HL-60/S4 (cell line): ENCODE results near the gene LGALS1.
"Not testable (repeated sequence)": the region's sequence is repeated elsewhere in the genome, so short reads cannot be mapped to it uniquely, and the experiment has no call there.

Experiments used
- in situ Hi-C: fragments of 300-500 bp; cut with MboI; formaldehyde crosslinking; loops from 2 replicates; pipeline ENCODE4 v1.14.3; 2022; ENCODE audit warnings: low sequenced_read_pairs

Gene LGALS1

GRCh38 chr22:37638391-37639069 lies 36.9 kb upstream of the LGALS1 start:
- in situ Hi-C loops: no loop called here

GRCh38 chr22:37639070-37639760 lies 36.2 kb upstream of the LGALS1 start, which contains the start of gene SH3BP1:
SH3BP1 (plus strand) TSS chr22:37639669; CDS start chr22:37639788, 119 bp downstream.
- in situ Hi-C loops: no loop called here

- in situ Hi-C loops: no loop called here
Observed at GRCh38 chr22:37639771-37640590, 35.5 kb upstream of the LGALS1 start.

- in situ Hi-C loops: no loop called here
Observed at GRCh38 chr22:37640591-37641560, 34.6 kb upstream of the LGALS1 start.

GRCh38 chr22:37641561-37641949 lies 33.9 kb upstream of the LGALS1 start:
- in situ Hi-C loops: no loop called here

GRCh38 chr22:37643225-37643847 lies 32.1 kb upstream of the LGALS1 start:
- in situ Hi-C loops: no loop called here

- in situ Hi-C loops: no loop called here
Observed at GRCh38 chr22:37647317-37647716, 28.1 kb upstream of the LGALS1 start.

- in situ Hi-C loops: no loop called here
Observed at GRCh38 chr22:37647928-37648327, 27.5 kb upstream of the LGALS1 start.

GRCh38 chr22:37650463-37651136 lies 24.8 kb upstream of the LGALS1 start:
- in situ Hi-C loops: no loop called here

- in situ Hi-C loops: no loop called here
Observed at GRCh38 chr22:37654563-37655251, 20.7 kb upstream of the LGALS1 start.

- in situ Hi-C loops: no loop called here
Observed at GRCh38 chr22:37655252-37655563, 20.2 kb upstream of the LGALS1 start.

GRCh38 chr22:37656583-37656982 lies 18.9 kb upstream of the LGALS1 start:
- in situ Hi-C loops: not testable (repeated sequence)

- in situ Hi-C loops: no loop called here
Observed at GRCh38 chr22:37657590-37658132, 17.8 kb upstream of the LGALS1 start.

GRCh38 chr22:37658133-37659065 lies 17.0 kb upstream of the LGALS1 start, which contains the start of gene PDXP:
PDXP (plus strand) TSS chr22:37658723; CDS start chr22:37658783, 60 bp downstream.
- in situ Hi-C loops: no loop called here

- in situ Hi-C loops: no loop called here
Observed at GRCh38 chr22:37659066-37659896, 16.2 kb upstream of the LGALS1 start.

GRCh38 chr22:37659897-37660708 lies 15.3 kb upstream of the LGALS1 start:
- in situ Hi-C loops: no loop called here
